Neural progenitor cell (in vitro differentiated cells): ENCODE results near the gene MRPL47. TPM values are rescaled to one million over a fixed set of nuclear protein-coding genes. Genes with fewer than 3 reads are reported as not detected.

ENCODE experiments used
- DNase-seq: peaks from one replicate; pipeline ENCODE4 v3.0.0-alpha.2; 2016; ENCODE audit warnings: low spot score
- H2AFZ ChIP-seq: fragments of 200-600 bp; sonication (generic); replicated peaks from 2 replicates; pipeline ENCODE4 v1.6.1; 2016; ENCODE audit warnings: antibody characterized with exemption
- H3F3A ChIP-seq: fragments of 200-600 bp; sonication (generic); 2 replicates; pipeline ENCODE4 v1.6.1; 2016; ENCODE audit warnings: antibody characterized with exemption, low read depth
- H3K27ac ChIP-seq: fragments of 200-600 bp; sonication (generic); 2 replicates; pipeline ENCODE4 v1.5.1; 2016; ENCODE audit warnings: mild to moderate bottlenecking
- H3K27me3 ChIP-seq: fragments of 200-600 bp; sonication (generic); 2 replicates; pipeline ENCODE4 v1.6.1; 2016; ENCODE audit warnings: mild to moderate bottlenecking, moderate library complexity
- H3K36me3 ChIP-seq: fragments of 200-600 bp; sonication (generic); 2 replicates; pipeline ENCODE4 v1.5.1; 2016
- H3K4me1 ChIP-seq: fragments of 200-600 bp; sonication (generic); 2 replicates; pipeline ENCODE4 v1.6.1; 2016; ENCODE audit warnings: mixed run types
- H3K4me2 ChIP-seq: fragments of 200-600 bp; sonication (generic); 2 replicates; pipeline ENCODE4 v1.6.1; 2016
- H3K4me3 ChIP-seq: fragments of 200-600 bp; sonication (generic); 2 replicates; pipeline ENCODE4 v1.5.1; 2016
- H3K79me2 ChIP-seq: fragments of 200-600 bp; sonication (generic); 2 replicates; pipeline ENCODE4 v1.6.1; 2016; ENCODE audit warnings: low read depth
- H3K9ac ChIP-seq: fragments of 200-600 bp; sonication (generic); 2 replicates; pipeline ENCODE4 v1.6.1; 2016
- H3K9me3 ChIP-seq: fragments of 200-600 bp; sonication (generic); 2 replicates; pipeline ENCODE4 v1.5.1; 2016; ENCODE audit warnings: low read depth
- H4K20me1 ChIP-seq: fragments of 200-600 bp; sonication (generic); 2 replicates; pipeline ENCODE4 v1.6.1; 2016; ENCODE audit warnings: low read depth
- H3K27ac Mint-ChIP-seq: 3 replicates; pipeline ENCODE4 v1.8.0; 2021; ENCODE audit warnings: mixed read lengths
- H3K27me3 Mint-ChIP-seq: 2 replicates; pipeline ENCODE4 v1.8.0; 2022; ENCODE audit warnings: low read depth, mild to moderate bottlenecking, inconsistent platforms, moderate library complexity, mixed read lengths; ENCODE audit not compliant: insufficient read depth
- H3K36me3 Mint-ChIP-seq: 3 replicates; pipeline ENCODE4 v1.8.0; 2021; ENCODE audit warnings: mixed read lengths
- H3K4me1 Mint-ChIP-seq: 3 replicates; pipeline ENCODE4 v1.8.0; 2021; ENCODE audit warnings: mixed read lengths
- H3K4me3 Mint-ChIP-seq: 3 replicates; pipeline ENCODE4 v1.8.0; 2021; ENCODE audit warnings: mild to moderate bottlenecking, moderate library complexity, mixed read lengths
- H3K9me3 Mint-ChIP-seq: 3 replicates; pipeline ENCODE4 v1.8.0; 2020; ENCODE audit warnings: mixed read lengths
- EZH2 ChIP-seq: fragments of 200-600 bp; sonication (generic); IDR thresholded peaks from 2 replicates; pipeline ENCODE4 v1.6.1; 2017; ENCODE audit warnings: antibody characterized with exemption, mild to moderate bottlenecking, moderate library complexity
- EZH2phosphoT487 ChIP-seq: fragments of 200-600 bp; sonication (generic); IDR thresholded peaks from 2 replicates; pipeline ENCODE4 v1.6.1; 2017; ENCODE audit warnings: antibody characterized with exemption
- total RNA-seq: library from RNA; depleted of rRNA; stranded (reverse); fragments of >200 nt; gene quantifications from 2 replicates; pipeline ENCODE4 v1.2.3, GENCODE V29; 2015; ENCODE audit warnings: low replicate concordance
- TF ChIP-seq, protein P1 (sequence below): fragments of 200-600 bp; sonication (generic); IDR thresholded peaks from 2 replicates; pipeline ENCODE4 v1.5.1; 2017; ENCODE audit warnings: antibody characterized with exemption, mild to moderate bottlenecking

The MRPL47 gene
- total RNA-seq, 1 donor from 2014 or later, result 64.5 TPM

GRCh38 chr3:179603321-179603720 is 1.1 kb downstream of the MRPL47 start:
- peaks cover 55% of the 10 kb centered on the region for H3K79me2 ChIP-seq
- H4K20me1 ChIP-seq, result peaks cover 9% of the 10 kb centered on the region
- no peaks in the 10 kb centered on the region for H3K9me3 ChIP-seq
- H2AFZ ChIP-seq, result no peak overlapping the region
- peak overlapping the region; percentile 91 for H3K4me2 ChIP-seq
- Mint-ChIP-seq H3K4me3 (peak overlapping the region; percentile 100), H3K27ac (no peak overlapping the region), H3K4me1 (peaks cover 11% of the 10 kb centered on the region), H3K27me3 (no peaks in the 10 kb centered on the region), H3K36me3 (peaks cover 11% of the 10 kb centered on the region), H3K9me3 (no peaks in the 10 kb centered on the region)
- H3K27ac ChIP-seq, result no peak overlapping the region
- no peak for DNase-seq
- no peaks in the 10 kb centered on the region for H3K27me3 ChIP-seq
- peak overlapping the region; percentile 98 for H3K9ac ChIP-seq
- no peaks in the 10 kb centered on the region for H3F3A ChIP-seq
- peaks cover 8% of the 10 kb centered on the region for H3K4me1 ChIP-seq
- peak overlapping the region; percentile 72 for H3K4me3 ChIP-seq
- TF ChIP-seq, protein P1, sequence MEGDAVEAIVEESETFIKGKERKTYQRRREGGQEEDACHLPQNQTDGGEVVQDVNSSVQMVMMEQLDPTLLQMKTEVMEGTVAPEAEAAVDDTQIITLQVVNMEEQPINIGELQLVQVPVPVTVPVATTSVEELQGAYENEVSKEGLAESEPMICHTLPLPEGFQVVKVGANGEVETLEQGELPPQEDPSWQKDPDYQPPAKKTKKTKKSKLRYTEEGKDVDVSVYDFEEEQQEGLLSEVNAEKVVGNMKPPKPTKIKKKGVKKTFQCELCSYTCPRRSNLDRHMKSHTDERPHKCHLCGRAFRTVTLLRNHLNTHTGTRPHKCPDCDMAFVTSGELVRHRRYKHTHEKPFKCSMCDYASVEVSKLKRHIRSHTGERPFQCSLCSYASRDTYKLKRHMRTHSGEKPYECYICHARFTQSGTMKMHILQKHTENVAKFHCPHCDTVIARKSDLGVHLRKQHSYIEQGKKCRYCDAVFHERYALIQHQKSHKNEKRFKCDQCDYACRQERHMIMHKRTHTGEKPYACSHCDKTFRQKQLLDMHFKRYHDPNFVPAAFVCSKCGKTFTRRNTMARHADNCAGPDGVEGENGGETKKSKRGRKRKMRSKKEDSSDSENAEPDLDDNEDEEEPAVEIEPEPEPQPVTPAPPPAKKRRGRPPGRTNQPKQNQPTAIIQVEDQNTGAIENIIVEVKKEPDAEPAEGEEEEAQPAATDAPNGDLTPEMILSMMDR, result no peak
- TF ChIP-seq EZH2phosphoT487 (no peak), EZH2 (no peak)
- H3K36me3 ChIP-seq, result peaks cover 23% of the 10 kb centered on the region

- H3K36me3 ChIP-seq, result peaks cover 45% of the 10 kb centered on the region
- H3K9me3 ChIP-seq, result no peaks in the 10 kb centered on the region
- H3K27ac Mint-ChIP-seq, result no peak overlapping the region
- peaks cover 8% of the 10 kb centered on the region for H3K4me1 ChIP-seq
- no peak overlapping the region for H3K27ac ChIP-seq
- no peaks in the 10 kb centered on the region for H3K9me3 Mint-ChIP-seq
- H3K4me1 Mint-ChIP-seq, result peaks cover 4% of the 10 kb centered on the region
- TF ChIP-seq, protein P1, result no peak
- TF ChIP-seq EZH2phosphoT487 (no peak), EZH2 (no peak)
- no peak overlapping the region for H3K9ac ChIP-seq
- no peaks in the 10 kb centered on the region for H3K27me3 Mint-ChIP-seq
- no peaks in the 10 kb centered on the region for H3F3A ChIP-seq
- no peak overlapping the region for H3K4me2 ChIP-seq
- no peak overlapping the region for H2AFZ ChIP-seq
- H3K36me3 Mint-ChIP-seq, result peaks cover 11% of the 10 kb centered on the region
- DNase-seq, result no peak
- no peak overlapping the region for H3K4me3 ChIP-seq
- H3K4me3 Mint-ChIP-seq, result no peak overlapping the region
- no peaks in the 10 kb centered on the region for H3K27me3 ChIP-seq
- peaks cover 9% of the 10 kb centered on the region for H4K20me1 ChIP-seq
- peaks cover 35% of the 10 kb centered on the region for H3K79me2 ChIP-seq
Measured at GRCh38 chr3:179599531-179599930, 4.9 kb downstream of the MRPL47 start.

GRCh38 chr3:179591313-179591712 is 13.1 kb downstream of the MRPL47 start:
- H3K4me2 ChIP-seq, result no peak overlapping the region
- no peak overlapping the region for H3K4me3 Mint-ChIP-seq
- H3F3A ChIP-seq, result peaks cover 45% of the 10 kb centered on the region
- H3K4me1 ChIP-seq, result no peaks in the 10 kb centered on the region
- no peak overlapping the region for H2AFZ ChIP-seq
- H3K36me3 ChIP-seq, result peaks cover 41% of the 10 kb centered on the region
- TF ChIP-seq, protein P1, result no peak
- TF ChIP-seq EZH2phosphoT487 (no peak), EZH2 (no peak)
- H4K20me1 ChIP-seq, result no peaks in the 10 kb centered on the region
- H3K27ac ChIP-seq, result no peak overlapping the region
- no peaks in the 10 kb centered on the region for H3K4me1 Mint-ChIP-seq
- H3K36me3 Mint-ChIP-seq, result peaks cover 8% of the 10 kb centered on the region
- no peaks in the 10 kb centered on the region for H3K27me3 ChIP-seq
- H3K27me3 Mint-ChIP-seq, result no peaks in the 10 kb centered on the region
- H3K79me2 ChIP-seq, result no peaks in the 10 kb centered on the region
- no peak overlapping the region for H3K27ac Mint-ChIP-seq
- H3K9me3 ChIP-seq, result no peaks in the 10 kb centered on the region
- H3K9ac ChIP-seq, result no peak overlapping the region
- no peak for DNase-seq
- no peak overlapping the region for H3K4me3 ChIP-seq
- no peaks in the 10 kb centered on the region for H3K9me3 Mint-ChIP-seq
